Measurements from ENCODE around the gene GNAO1.

Gene GNAO1

GRCh38 chr16:56312556-56312955 lies 121.3 kb downstream of the GNAO1 start:
- no peaks in the 10 kb centered on the region for H3K36me3 Mint-ChIP-seq
- no peaks in the 10 kb centered on the region for H3K9me3 Mint-ChIP-seq
- H3K27ac Mint-ChIP-seq: no peak overlapping the region
- H3K4me1 Mint-ChIP-seq: peaks cover 3% of the 10 kb centered on the region
- no peak overlapping the region for H3K4me3 Mint-ChIP-seq
- H3K27me3 Mint-ChIP-seq: no peaks in the 10 kb centered on the region

GRCh38 chr16:56314244-56314850 lies 123.1 kb downstream of the GNAO1 start:
- H3K27ac Mint-ChIP-seq: no peak overlapping the region
- H3K27me3 Mint-ChIP-seq: no peaks in the 10 kb centered on the region
- H3K36me3 Mint-ChIP-seq: no peaks in the 10 kb centered on the region
- H3K4me3 Mint-ChIP-seq: no peak overlapping the region
- peaks cover 4% of the 10 kb centered on the region for H3K4me1 Mint-ChIP-seq
- H3K9me3 Mint-ChIP-seq: no peaks in the 10 kb centered on the region

DNA sequence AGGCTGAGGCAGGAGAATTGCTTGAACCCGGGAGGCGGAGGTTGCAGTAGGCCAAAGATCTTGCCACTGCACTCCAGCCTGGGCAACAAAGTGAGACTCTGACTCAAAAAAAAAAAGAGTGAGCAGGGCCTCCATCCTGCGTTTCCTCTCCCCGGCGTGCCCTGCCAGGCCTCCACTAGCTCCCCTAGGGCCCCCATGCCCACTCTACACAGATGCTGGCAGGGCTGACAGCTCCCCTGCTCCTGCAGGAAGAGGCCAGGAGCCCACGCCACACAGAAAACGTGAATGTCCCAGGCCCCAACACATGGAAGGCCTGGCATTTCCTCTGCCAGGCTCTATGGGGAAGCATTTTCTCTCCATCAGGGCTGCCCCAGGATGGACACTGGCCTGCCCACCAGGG lies 124.7 kb downstream of the GNAO1 start:
- H3K4me3 Mint-ChIP-seq: no peak overlapping the region
- H3K9me3 Mint-ChIP-seq: no peaks in the 10 kb centered on the region
- H3K36me3 Mint-ChIP-seq: no peaks in the 10 kb centered on the region
- H3K27ac Mint-ChIP-seq: no peak overlapping the region
- peaks cover 4% of the 10 kb centered on the region for H3K4me1 Mint-ChIP-seq
- no peaks in the 10 kb centered on the region for H3K27me3 Mint-ChIP-seq

- no peaks in the 10 kb centered on the region for H3K36me3 Mint-ChIP-seq
- H3K9me3 Mint-ChIP-seq: no peaks in the 10 kb centered on the region
- H3K27me3 Mint-ChIP-seq: no peaks in the 10 kb centered on the region
- H3K4me3 Mint-ChIP-seq: no peak overlapping the region
- no peak overlapping the region for H3K27ac Mint-ChIP-seq
- peaks cover 4% of the 10 kb centered on the region for H3K4me1 Mint-ChIP-seq
Measured at GRCh38 chr16:56316545-56316944, 125.3 kb downstream of the GNAO1 start.

DNA sequence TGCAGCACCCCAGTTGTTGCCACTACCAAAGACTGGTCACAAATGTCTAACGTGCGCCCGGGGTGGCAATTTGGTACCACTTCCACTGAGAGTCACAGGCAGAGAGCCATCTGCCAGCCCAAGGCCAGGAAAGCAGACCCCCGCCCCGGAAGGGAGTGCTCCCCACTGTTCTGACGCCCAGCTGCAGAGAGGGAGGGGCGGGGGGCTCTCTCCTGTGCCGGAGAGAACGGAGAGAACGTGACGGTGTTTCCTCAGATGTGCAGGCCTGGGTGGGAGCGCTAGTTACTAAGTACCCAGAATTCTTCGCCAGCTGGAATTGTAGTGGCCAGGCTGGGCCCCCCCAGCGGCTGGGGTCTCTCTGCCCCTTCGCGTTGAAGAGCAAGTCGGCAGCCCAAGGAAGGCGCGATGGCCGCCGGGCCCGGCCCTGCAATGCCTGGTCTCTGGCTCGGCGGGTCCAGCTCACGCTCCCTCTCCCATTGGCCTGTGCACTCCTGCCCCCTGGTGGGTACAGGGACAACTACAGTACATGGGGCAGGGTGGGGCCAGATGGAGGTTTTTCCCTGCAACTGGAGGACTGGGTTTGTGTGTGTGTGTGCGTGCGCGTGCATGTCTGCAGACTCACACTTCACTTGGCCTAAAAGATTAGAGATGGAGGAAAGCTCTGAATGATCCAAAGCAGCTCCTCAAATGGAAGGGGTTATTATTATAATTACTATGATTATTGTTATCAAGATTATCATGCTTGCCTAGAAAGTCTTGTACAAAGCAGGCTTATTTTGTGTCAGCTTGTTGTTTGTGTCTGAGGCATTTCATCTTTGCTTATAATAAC lies 126.9 kb downstream of the GNAO1 start:
- H3K27ac Mint-ChIP-seq: no peak overlapping the region
- H3K36me3 Mint-ChIP-seq: no peaks in the 10 kb centered on the region
- peak overlapping the region; percentile 42 for H3K4me3 Mint-ChIP-seq
- no peaks in the 10 kb centered on the region for H3K27me3 Mint-ChIP-seq
- H3K4me1 Mint-ChIP-seq: peaks cover 4% of the 10 kb centered on the region
- H3K9me3 Mint-ChIP-seq: no peaks in the 10 kb centered on the region

DNA sequence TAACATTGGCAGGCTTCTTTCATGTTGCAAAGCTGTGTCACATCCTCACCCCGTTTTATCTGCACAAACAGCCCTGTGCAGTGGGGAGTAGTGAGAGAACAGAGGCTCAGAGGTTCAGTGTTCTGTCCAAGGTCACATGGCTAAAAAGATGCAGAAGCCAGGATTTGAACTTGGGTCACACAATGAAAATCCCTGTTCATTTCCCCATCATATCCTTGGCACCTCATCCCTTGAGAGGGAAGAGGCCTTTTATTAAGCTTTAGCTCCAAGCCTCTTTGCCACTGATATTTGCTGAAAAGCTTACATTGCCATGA lies 127.5 kb downstream of the GNAO1 start:
- no peaks in the 10 kb centered on the region for H3K9me3 Mint-ChIP-seq

DNA sequence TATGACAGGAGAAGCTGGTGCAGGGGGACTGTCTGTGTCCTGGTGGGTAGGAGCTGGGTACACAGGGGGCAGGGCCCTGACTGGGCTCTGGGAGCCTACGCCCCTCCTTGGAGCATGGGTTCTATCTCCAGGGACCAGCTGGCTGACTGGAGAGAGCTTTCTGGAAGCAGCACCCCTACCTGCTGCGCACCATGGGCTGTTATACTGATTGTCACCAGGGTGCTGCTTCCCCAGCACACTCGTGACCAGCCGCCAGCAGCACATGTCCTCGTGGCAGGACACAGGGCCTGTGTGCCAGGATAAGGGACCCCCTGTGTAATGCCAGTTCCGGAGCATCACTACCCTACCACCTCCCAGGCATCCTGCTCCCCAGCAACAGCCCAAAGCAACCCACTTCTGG lies 128.1 kb downstream of the GNAO1 start:
- Mint-ChIP-seq H3K9me3 (no peaks in the 10 kb centered on the region), H3K27ac (no peak overlapping the region), H3K4me1 (peaks cover 4% of the 10 kb centered on the region), H3K36me3 (no peaks in the 10 kb centered on the region), H3K4me3 (no peak overlapping the region), H3K27me3 (no peaks in the 10 kb centered on the region)

More for the DNA sequence above, 127.5 kb downstream of the GNAO1 start:
- H3K36me3 Mint-ChIP-seq: no peaks in the 10 kb centered on the region
- H3K27me3 Mint-ChIP-seq: no peaks in the 10 kb centered on the region
- H3K4me1 Mint-ChIP-seq: peaks cover 4% of the 10 kb centered on the region
- H3K4me3 Mint-ChIP-seq: no peak overlapping the region
- H3K27ac Mint-ChIP-seq: no peak overlapping the region

GRCh38 chr16:56320056-56320455 lies 128.8 kb downstream of the GNAO1 start:
- Mint-ChIP-seq H3K27ac (no peak overlapping the region), H3K9me3 (no peaks in the 10 kb centered on the region), H3K4me1 (peaks cover 4% of the 10 kb centered on the region), H3K27me3 (no peaks in the 10 kb centered on the region), H3K36me3 (no peaks in the 10 kb centered on the region), H3K4me3 (no peak overlapping the region)

DNA sequence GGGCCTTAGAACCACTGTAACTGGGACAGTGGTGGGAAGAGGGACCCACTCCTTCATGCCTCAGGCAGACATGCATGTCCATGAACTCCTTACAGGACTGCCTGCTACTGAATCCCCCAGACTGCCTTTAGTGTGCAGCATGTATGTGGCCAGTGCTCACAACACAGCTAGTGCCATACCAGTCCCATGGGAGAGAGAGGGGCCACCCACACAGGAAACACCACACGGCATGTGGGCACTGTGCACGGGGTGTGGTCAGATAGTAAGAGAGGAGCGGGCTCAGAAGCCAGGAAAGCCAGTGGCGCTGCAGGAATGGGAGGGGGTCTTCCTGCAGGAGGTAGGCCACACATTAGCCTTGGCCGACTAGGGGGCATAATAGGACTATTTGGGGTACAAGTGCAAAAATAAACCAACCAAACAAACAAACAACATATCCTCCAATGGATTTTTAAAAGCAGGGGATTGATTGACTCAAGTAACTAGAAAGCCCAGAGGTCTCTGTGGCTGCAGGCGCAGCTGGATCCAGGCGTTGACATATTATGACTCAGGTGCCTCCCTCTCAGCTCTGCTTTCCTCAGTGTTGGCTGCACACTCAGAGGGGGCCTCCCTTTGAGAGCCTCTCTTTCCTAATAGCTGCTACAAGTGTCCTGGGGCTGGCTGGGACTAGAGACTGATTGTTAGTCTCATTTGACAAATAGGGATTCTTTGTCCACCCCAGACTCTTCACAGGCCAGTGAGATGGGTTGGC lies 129.7 kb downstream of the GNAO1 start:
- no peaks in the 10 kb centered on the region for H3K36me3 Mint-ChIP-seq
- H3K9me3 Mint-ChIP-seq: no peaks in the 10 kb centered on the region
- H3K4me1 Mint-ChIP-seq: peaks cover 4% of the 10 kb centered on the region
- no peak overlapping the region for H3K4me3 Mint-ChIP-seq
- H3K27me3 Mint-ChIP-seq: no peaks in the 10 kb centered on the region
- no peak overlapping the region for H3K27ac Mint-ChIP-seq

- H3K27me3 Mint-ChIP-seq: no peaks in the 10 kb centered on the region
- no peaks in the 10 kb centered on the region for H3K9me3 Mint-ChIP-seq
- H3K4me1 Mint-ChIP-seq: peaks cover 4% of the 10 kb centered on the region
- H3K4me3 Mint-ChIP-seq: no peak overlapping the region
- H3K36me3 Mint-ChIP-seq: no peaks in the 10 kb centered on the region
- no peak overlapping the region for H3K27ac Mint-ChIP-seq
Measured at GRCh38 chr16:56321571-56321970, 130.3 kb downstream of the GNAO1 start.

- no peaks in the 10 kb centered on the region for H3K27me3 Mint-ChIP-seq
- no peak overlapping the region for H3K4me3 Mint-ChIP-seq
- H3K9me3 Mint-ChIP-seq: no peaks in the 10 kb centered on the region
- H3K27ac Mint-ChIP-seq: no peak overlapping the region
- H3K36me3 Mint-ChIP-seq: no peaks in the 10 kb centered on the region
- no peaks in the 10 kb centered on the region for H3K4me1 Mint-ChIP-seq
Measured at GRCh38 chr16:56324406-56324805, 133.1 kb downstream of the GNAO1 start.

- H3K4me3 Mint-ChIP-seq: no peak overlapping the region
- no peaks in the 10 kb centered on the region for H3K36me3 Mint-ChIP-seq
- no peaks in the 10 kb centered on the region for H3K27me3 Mint-ChIP-seq
- H3K27ac Mint-ChIP-seq: no peak overlapping the region
- no peaks in the 10 kb centered on the region for H3K9me3 Mint-ChIP-seq
- no peaks in the 10 kb centered on the region for H3K4me1 Mint-ChIP-seq
Measured at GRCh38 chr16:56325956-56326355, 134.7 kb downstream of the GNAO1 start.

GRCh38 chr16:56327071-56327928 lies 136.0 kb downstream of the GNAO1 start:
- H3K27ac Mint-ChIP-seq: no peak overlapping the region
- no peak overlapping the region for H3K4me3 Mint-ChIP-seq
- H3K27me3 Mint-ChIP-seq: no peaks in the 10 kb centered on the region
- no peaks in the 10 kb centered on the region for H3K9me3 Mint-ChIP-seq
- no peaks in the 10 kb centered on the region for H3K36me3 Mint-ChIP-seq
- no peaks in the 10 kb centered on the region for H3K4me1 Mint-ChIP-seq

- Mint-ChIP-seq H3K27ac (no peak overlapping the region), H3K27me3 (no peaks in the 10 kb centered on the region), H3K4me1 (no peaks in the 10 kb centered on the region), H3K9me3 (no peaks in the 10 kb centered on the region), H3K36me3 (no peaks in the 10 kb centered on the region), H3K4me3 (no peak overlapping the region)
Measured at GRCh38 chr16:56327929-56328258, 136.6 kb downstream of the GNAO1 start.

GRCh38 chr16:56328276-56329022 lies 137.2 kb downstream of the GNAO1 start:
- Mint-ChIP-seq H3K27ac (no peak overlapping the region), H3K4me1 (no peaks in the 10 kb centered on the region), H3K27me3 (no peaks in the 10 kb centered on the region), H3K4me3 (no peak overlapping the region), H3K36me3 (no peaks in the 10 kb centered on the region), H3K9me3 (no peaks in the 10 kb centered on the region)
